A549 (cell line): ENCODE results near the gene NEURL1.

ENCODE experiments used
- CBX2 ChIP-seq: fragments of 200-600 bp; sonication (generic); IDR thresholded peaks from 2 replicates; pipeline ENCODE4 v1.6.1; 2016; ENCODE audit warnings: low read depth, mild to moderate bottlenecking, borderline replicate concordance
- MYC ChIP-seq: IDR thresholded peaks from 2 replicates; pipeline ENCODE4 v1.6.1; 2012; ENCODE audit warnings: mild to moderate bottlenecking, inconsistent platforms, low read length, improper control_type of control experiment, borderline replicate concordance
- NPAS2 ChIP-seq: fragments of 250-450 bp; sonication (Bioruptor Pico); IDR thresholded peaks from 2 replicates; pipeline ENCODE4 v1.8.0; 2022; ENCODE audit warnings: mild to moderate bottlenecking, moderate library complexity, borderline replicate concordance
- POLR2A ChIP-seq: IDR thresholded peaks from 2 replicates; pipeline ENCODE4 v1.6.1; 2012; ENCODE audit warnings: mild to moderate bottlenecking, low read length
- RAD21 ChIP-seq, 2 experiments: fragments of >200 bp in 1 of 2; sonication (Bioruptor Twin) in 1 of 2; formaldehyde crosslinking in 1 of 2; IDR thresholded peaks in 1 of 2; conservative IDR thresholded peaks in 1 of 2; 2 replicates in 1 of 2; 3 replicates in 1 of 2; pipeline ENCODE4 v1.6.1; 2012 to 2018; ENCODE audit warnings: inconsistent platforms in 1 of 2
- RCOR1 ChIP-seq: fragments of 150-350 bp; IDR thresholded peaks from 2 replicates; pipeline ENCODE4 v1.6.1; 2014; ENCODE audit warnings: antibody characterized with exemption, low read length, low read depth
- SMC3 ChIP-seq: fragments of >200 bp; sonication (Bioruptor Twin); formaldehyde crosslinking; IDR thresholded peaks from 3 replicates; pipeline ENCODE4 v1.6.1; 2018; ENCODE audit warnings: inconsistent platforms
- SREBF2 ChIP-seq: fragments of 450-650 bp; IDR thresholded peaks from 2 replicates; pipeline ENCODE4 v1.6.1; 2014; ENCODE audit warnings: mild to moderate bottlenecking, moderate library complexity
- TF ChIP-seq, protein P1 (sequence below): fragments of 150-350 bp; IDR thresholded peaks from 2 replicates; pipeline ENCODE4 v1.6.1; 2014; ENCODE audit warnings: low read depth, mild to moderate bottlenecking, low read length
- TF ChIP-seq, protein P2 (sequence below): fragments of 200-600 bp; sonication (generic); IDR thresholded peaks from 2 replicates; pipeline ENCODE4 v1.6.1; 2016; ENCODE audit warnings: antibody characterized with exemption, mild to moderate bottlenecking, moderate library complexity
- TF ChIP-seq, protein P3 (sequence below): fragments of >200 bp; sonication (Bioruptor Twin); formaldehyde crosslinking; IDR thresholded peaks from 3 replicates; pipeline ENCODE4 v1.5.1; 2016
- TF ChIP-seq, protein P4 (sequence below): fragments of 450-650 bp; IDR thresholded peaks from 2 replicates; pipeline ENCODE4 v1.6.1; 2014; ENCODE audit warnings: antibody characterized with exemption
- TF ChIP-seq, protein P5 (sequence below): IDR thresholded peaks from 2 replicates; pipeline ENCODE4 v1.6.1; 2012

DNA sequence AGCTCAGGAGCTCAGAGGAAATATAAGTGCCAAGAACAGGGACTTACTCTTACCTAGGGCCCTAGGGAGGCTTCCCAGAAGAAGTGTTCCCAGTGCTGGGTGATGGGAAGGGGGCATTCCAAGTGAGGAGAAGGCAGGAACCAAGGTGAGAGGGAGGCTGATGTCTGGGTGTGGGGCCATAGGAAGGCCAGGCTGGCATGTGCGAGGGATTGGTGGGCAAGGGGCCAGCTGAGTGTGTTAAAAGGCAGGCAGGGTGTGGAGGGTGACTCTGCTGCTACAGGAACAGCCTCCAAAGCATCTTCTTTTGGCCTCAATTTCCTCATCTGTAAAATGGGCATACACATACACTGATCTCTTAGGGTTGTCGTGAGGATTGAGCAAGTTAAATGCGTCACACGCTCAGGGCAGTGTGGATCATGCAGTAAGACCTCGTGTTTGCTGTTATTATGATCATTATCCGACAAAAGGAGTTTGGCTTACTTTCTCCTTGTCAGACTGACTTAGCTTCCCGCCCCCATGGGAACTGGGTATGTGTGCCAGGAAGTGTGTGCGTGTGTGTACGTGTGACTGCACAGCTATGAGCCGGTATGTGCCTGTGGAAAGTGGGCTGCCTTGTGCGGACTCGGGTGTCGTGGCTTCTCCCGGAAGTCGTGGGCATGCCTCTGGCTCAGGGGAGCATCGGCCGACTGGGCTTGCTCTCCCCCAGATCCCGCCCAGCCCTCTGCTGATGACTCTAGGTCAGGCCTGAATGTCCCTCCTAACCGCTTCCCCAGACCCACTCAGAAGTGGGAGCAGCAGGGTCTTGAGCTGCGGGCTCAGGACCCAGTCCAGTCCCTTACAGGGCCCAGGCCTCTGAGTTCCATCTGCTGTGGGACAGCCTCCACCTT is 59.6 kb downstream of the NEURL1 start:
- TF ChIP-seq POLR2A (no peak), RCOR1 (no peak), MYC (no peak), SREBF2 (no peak), SMC3 (no peak), NPAS2 (CRISPR knock-in tag) (no peak), RAD21 (conservative IDR thresholded peaks at IDR 0.05 in 1 of 2, IDR thresholded peaks at IDR 0.05 in 1 of 2) (no peak), CBX2 (no peak)
- TF ChIP-seq, protein P1, sequence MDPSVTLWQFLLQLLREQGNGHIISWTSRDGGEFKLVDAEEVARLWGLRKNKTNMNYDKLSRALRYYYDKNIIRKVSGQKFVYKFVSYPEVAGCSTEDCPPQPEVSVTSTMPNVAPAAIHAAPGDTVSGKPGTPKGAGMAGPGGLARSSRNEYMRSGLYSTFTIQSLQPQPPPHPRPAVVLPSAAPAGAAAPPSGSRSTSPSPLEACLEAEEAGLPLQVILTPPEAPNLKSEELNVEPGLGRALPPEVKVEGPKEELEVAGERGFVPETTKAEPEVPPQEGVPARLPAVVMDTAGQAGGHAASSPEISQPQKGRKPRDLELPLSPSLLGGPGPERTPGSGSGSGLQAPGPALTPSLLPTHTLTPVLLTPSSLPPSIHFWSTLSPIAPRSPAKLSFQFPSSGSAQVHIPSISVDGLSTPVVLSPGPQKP = no peak
- TF ChIP-seq, protein P2, sequence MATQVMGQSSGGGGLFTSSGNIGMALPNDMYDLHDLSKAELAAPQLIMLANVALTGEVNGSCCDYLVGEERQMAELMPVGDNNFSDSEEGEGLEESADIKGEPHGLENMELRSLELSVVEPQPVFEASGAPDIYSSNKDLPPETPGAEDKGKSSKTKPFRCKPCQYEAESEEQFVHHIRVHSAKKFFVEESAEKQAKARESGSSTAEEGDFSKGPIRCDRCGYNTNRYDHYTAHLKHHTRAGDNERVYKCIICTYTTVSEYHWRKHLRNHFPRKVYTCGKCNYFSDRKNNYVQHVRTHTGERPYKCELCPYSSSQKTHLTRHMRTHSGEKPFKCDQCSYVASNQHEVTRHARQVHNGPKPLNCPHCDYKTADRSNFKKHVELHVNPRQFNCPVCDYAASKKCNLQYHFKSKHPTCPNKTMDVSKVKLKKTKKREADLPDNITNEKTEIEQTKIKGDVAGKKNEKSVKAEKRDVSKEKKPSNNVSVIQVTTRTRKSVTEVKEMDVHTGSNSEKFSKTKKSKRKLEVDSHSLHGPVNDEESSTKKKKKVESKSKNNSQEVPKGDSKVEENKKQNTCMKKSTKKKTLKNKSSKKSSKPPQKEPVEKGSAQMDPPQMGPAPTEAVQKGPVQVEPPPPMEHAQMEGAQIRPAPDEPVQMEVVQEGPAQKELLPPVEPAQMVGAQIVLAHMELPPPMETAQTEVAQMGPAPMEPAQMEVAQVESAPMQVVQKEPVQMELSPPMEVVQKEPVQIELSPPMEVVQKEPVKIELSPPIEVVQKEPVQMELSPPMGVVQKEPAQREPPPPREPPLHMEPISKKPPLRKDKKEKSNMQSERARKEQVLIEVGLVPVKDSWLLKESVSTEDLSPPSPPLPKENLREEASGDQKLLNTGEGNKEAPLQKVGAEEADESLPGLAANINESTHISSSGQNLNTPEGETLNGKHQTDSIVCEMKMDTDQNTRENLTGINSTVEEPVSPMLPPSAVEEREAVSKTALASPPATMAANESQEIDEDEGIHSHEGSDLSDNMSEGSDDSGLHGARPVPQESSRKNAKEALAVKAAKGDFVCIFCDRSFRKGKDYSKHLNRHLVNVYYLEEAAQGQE = no peak
- TF ChIP-seq, protein P3, sequence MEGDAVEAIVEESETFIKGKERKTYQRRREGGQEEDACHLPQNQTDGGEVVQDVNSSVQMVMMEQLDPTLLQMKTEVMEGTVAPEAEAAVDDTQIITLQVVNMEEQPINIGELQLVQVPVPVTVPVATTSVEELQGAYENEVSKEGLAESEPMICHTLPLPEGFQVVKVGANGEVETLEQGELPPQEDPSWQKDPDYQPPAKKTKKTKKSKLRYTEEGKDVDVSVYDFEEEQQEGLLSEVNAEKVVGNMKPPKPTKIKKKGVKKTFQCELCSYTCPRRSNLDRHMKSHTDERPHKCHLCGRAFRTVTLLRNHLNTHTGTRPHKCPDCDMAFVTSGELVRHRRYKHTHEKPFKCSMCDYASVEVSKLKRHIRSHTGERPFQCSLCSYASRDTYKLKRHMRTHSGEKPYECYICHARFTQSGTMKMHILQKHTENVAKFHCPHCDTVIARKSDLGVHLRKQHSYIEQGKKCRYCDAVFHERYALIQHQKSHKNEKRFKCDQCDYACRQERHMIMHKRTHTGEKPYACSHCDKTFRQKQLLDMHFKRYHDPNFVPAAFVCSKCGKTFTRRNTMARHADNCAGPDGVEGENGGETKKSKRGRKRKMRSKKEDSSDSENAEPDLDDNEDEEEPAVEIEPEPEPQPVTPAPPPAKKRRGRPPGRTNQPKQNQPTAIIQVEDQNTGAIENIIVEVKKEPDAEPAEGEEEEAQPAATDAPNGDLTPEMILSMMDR = no peak
- TF ChIP-seq, protein P4, sequence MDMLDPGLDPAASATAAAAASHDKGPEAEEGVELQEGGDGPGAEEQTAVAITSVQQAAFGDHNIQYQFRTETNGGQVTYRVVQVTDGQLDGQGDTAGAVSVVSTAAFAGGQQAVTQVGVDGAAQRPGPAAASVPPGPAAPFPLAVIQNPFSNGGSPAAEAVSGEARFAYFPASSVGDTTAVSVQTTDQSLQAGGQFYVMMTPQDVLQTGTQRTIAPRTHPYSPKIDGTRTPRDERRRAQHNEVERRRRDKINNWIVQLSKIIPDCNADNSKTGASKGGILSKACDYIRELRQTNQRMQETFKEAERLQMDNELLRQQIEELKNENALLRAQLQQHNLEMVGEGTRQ = no peak
- TF ChIP-seq, protein P5, sequence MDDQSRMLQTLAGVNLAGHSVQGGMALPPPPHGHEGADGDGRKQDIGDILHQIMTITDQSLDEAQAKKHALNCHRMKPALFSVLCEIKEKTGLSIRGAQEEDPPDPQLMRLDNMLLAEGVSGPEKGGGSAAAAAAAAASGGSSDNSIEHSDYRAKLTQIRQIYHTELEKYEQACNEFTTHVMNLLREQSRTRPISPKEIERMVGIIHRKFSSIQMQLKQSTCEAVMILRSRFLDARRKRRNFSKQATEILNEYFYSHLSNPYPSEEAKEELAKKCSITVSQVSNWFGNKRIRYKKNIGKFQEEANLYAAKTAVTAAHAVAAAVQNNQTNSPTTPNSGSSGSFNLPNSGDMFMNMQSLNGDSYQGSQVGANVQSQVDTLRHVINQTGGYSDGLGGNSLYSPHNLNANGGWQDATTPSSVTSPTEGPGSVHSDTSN = no peak
